Ishikawa (cell line): Measurements from ENCODE around the gene FCN1.

ENCODE experiments used
- CEBPB ChIP-seq: IDR thresholded peaks from 2 replicates; pipeline ENCODE4 v1.6.1; 2012
- CREB1 ChIP-seq: IDR thresholded peaks from 2 replicates; pipeline ENCODE4 v1.6.1; 2012; ENCODE audit warnings: low read depth
- EP300 ChIP-seq: IDR thresholded peaks from 2 replicates; pipeline ENCODE4 v1.6.1; 2012; ENCODE audit warnings: borderline replicate concordance
- FOXM1 ChIP-seq: IDR thresholded peaks from 2 replicates; pipeline ENCODE4 v1.6.1; 2012; ENCODE audit warnings: low read depth, borderline replicate concordance
- MAX ChIP-seq: IDR thresholded peaks from 2 replicates; pipeline ENCODE4 v1.6.1; 2012
- NFIC ChIP-seq: IDR thresholded peaks from 2 replicates; pipeline ENCODE4 v1.6.1; 2012
- RAD21 ChIP-seq: IDR thresholded peaks from 2 replicates; pipeline ENCODE4 v1.6.1; 2012; ENCODE audit warnings: low read depth
- REST ChIP-seq: IDR thresholded peaks from 2 replicates; pipeline ENCODE4 v1.6.1; 2012; ENCODE audit warnings: low read depth, mild to moderate bottlenecking
- TAF1 ChIP-seq: IDR thresholded peaks from 2 replicates; pipeline ENCODE4 v1.6.1; 2012; ENCODE audit warnings: low read depth, mild to moderate bottlenecking
- TCF12 ChIP-seq: IDR thresholded peaks from 2 replicates; pipeline ENCODE4 v1.6.1; 2012; ENCODE audit warnings: low read depth
- TEAD4 ChIP-seq: IDR thresholded peaks from 2 replicates; pipeline ENCODE4 v1.6.1; 2012
- USF1 ChIP-seq: IDR thresholded peaks from 2 replicates; pipeline ENCODE4 v1.6.1; 2012
- YY1 ChIP-seq: IDR thresholded peaks from 2 replicates; pipeline ENCODE4 v1.6.1; 2012; ENCODE audit warnings: low read depth
- ZBTB7A ChIP-seq: IDR thresholded peaks from 2 replicates; pipeline ENCODE4 v1.6.1; 2012; ENCODE audit warnings: low read depth

- TF ChIP-seq TAF1 (no peak), RAD21 (no peak), EP300 (no peak), MAX (no peak), NFIC (no peak), REST (no peak), TCF12 (no peak), ZBTB7A (no peak), USF1 (no peak), CEBPB (no peak), YY1 (no peak), TEAD4 (no peak), CREB1 (no peak), FOXM1 (no peak)
These were observed 18.5 kb downstream of the FCN1 start for GRCh38 chr9:134899168-134899567.
